ENCODE measurements around the gene MIEF2.

- TF ChIP-seq CTCF (IDR thresholded peaks at IDR 0.05) (no peak), POLR2AphosphoS5 (IDR thresholded peaks at IDR 0.05; ENCODE audit: low read depth, low read length) (no peak), SIN3A (IDR thresholded peaks at IDR 0.05; ENCODE audit: borderline replicate concordance, insufficient read depth, low read depth, low read length) (no peak), REST (IDR thresholded peaks at IDR 0.05; ENCODE audit: insufficient read depth in 1 of 2, low read depth in 2 of 2, low read length in 1 of 2) (no peak), TCF7L2 (IDR thresholded peaks at IDR 0.05; ENCODE audit: low read depth, low read length) (no peak)
These were observed 15.3 kb upstream of the MIEF2 start for GRCh38 chr17:18245038-18245776.

Data from Panc1 (cell line).